ENCODE measurements around the gene LRRC53.

Gene LRRC53

DNA sequence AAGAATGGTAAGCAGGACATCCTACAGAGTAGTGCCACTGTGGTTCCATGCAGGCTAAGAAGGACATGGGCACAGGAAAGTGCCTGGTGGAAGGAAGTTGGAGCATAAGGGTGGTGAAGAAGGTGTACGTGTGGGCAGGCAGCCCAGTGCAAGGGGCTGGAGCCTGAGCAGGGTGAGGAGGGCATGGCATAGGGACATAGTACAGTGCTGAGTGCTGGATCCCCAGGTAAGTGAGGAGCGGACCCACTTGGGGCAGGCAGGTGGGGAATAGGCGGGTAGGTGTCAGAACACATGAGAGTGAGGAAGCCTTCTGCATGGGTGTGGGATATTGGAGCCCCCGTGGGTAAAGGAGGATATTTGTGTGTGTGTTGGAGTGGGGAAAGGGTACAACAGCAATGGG, 15.7 kb upstream of the LRRC53 start:
- Histone ChIP-seq H3K4me3 (ENCODE audit: low read length) (no peak overlapping the region), H3K79me2 (ENCODE audit: control insufficient read depth, low read length) (no peaks in the 10 kb centered on the region), H3K36me3 (ENCODE audit: control insufficient read depth, low read length) (no peaks in the 10 kb centered on the region), H3K27ac (ENCODE audit: low read depth, low read length) (no peak overlapping the region), H3F3A (ENCODE audit: control insufficient read depth, insufficient read depth) (no peaks in the 10 kb centered on the region), H3K9me2 (replicated peaks; ENCODE audit: control insufficient read depth, low read length) (no peaks in the 10 kb centered on the region), H4K20me1 (ENCODE audit: control insufficient read depth, insufficient read depth, low read depth, low read length) (no peaks in the 10 kb centered on the region), H3K27me3 (ENCODE audit: control insufficient read depth, low read length) (no peaks in the 10 kb centered on the region), H3K4me2 (ENCODE audit: low read length) (no peak overlapping the region), H3K9me3 (ENCODE audit: control insufficient read depth, insufficient read depth, low read length) (no peaks in the 10 kb centered on the region), H3K4me1 (ENCODE audit: control insufficient read depth, low read length) (no peaks in the 10 kb centered on the region)
- TF ChIP-seq CTCF (IDR thresholded peaks at IDR 0.05; ENCODE audit: low read depth, low read length, poor library complexity, severe bottlenecking) = no peak
- TF ChIP-seq EZH2phosphoT487 (IDR thresholded peaks at IDR 0.05; ENCODE audit: borderline replicate concordance, low read length) = no peak

GRCh38 chr1:74526708-74527107, 14.3 kb upstream of the LRRC53 start:
- Histone ChIP-seq H3K4me1 (ENCODE audit: control insufficient read depth, low read length) (no peaks in the 10 kb centered on the region), H3K27ac (ENCODE audit: low read depth, low read length) (no peak overlapping the region), H3K4me3 (ENCODE audit: low read length) (no peak overlapping the region), H3K36me3 (ENCODE audit: control insufficient read depth, low read length) (no peaks in the 10 kb centered on the region), H3K9me3 (ENCODE audit: control insufficient read depth, insufficient read depth, low read length) (no peaks in the 10 kb centered on the region), H4K20me1 (ENCODE audit: control insufficient read depth, insufficient read depth, low read depth, low read length) (no peaks in the 10 kb centered on the region), H3K9me2 (replicated peaks; ENCODE audit: control insufficient read depth, low read length) (no peaks in the 10 kb centered on the region), H3K79me2 (ENCODE audit: control insufficient read depth, low read length) (no peaks in the 10 kb centered on the region), H3F3A (ENCODE audit: control insufficient read depth, insufficient read depth) (no peaks in the 10 kb centered on the region), H3K4me2 (ENCODE audit: low read length) (no peak overlapping the region), H3K27me3 (ENCODE audit: control insufficient read depth, low read length) (no peaks in the 10 kb centered on the region)
- TF ChIP-seq CTCF (IDR thresholded peaks at IDR 0.05; ENCODE audit: low read depth, low read length, poor library complexity, severe bottlenecking) (no peak), EZH2phosphoT487 (IDR thresholded peaks at IDR 0.05; ENCODE audit: borderline replicate concordance, low read length) (no peak)

DNA sequence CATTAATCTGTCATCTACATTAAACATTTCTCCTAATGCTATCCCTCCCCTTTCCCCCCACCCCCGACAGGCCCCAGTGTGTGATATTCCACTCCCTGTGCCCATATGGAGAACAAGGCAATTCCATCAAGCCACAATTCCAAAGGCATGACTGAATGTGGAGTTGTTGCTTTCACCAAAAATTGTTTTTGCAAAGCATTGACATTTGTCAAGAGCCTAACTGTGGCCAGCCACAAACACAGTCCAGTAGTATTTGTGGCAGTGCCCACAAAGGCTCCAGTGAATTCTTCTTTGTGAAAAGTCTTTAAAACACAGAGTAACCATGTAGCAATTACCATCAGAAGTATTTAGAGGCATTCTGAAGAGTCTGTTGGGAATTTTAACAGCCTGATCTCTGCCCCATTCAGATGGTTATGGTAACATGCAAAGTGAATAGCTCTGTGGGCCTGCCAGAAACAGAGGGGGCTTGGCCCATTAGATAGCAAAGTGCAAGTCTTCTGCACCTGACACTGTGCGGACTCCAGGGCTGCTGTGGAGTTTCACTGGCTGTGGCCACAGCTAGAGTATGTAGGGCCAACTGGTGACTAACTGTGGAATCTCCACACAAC, 11.6 kb upstream of the LRRC53 start:
- no peak overlapping the region for H3K27ac ChIP-seq (ENCODE audit: low read depth, low read length)
- no peak overlapping the region for H3K4me3 ChIP-seq (ENCODE audit: low read length)

More for the DNA sequence above, 11.6 kb upstream of the LRRC53 start:
- H3K4me2 ChIP-seq (ENCODE audit: low read length) = no peak overlapping the region
- no peaks in the 10 kb centered on the region for H3K4me1 ChIP-seq (ENCODE audit: control insufficient read depth, low read length)
- no peaks in the 10 kb centered on the region for H3K79me2 ChIP-seq (ENCODE audit: control insufficient read depth, low read length)
- TF ChIP-seq CTCF (IDR thresholded peaks at IDR 0.05; ENCODE audit: low read depth, low read length, poor library complexity, severe bottlenecking) (no peak), EZH2phosphoT487 (IDR thresholded peaks at IDR 0.05; ENCODE audit: borderline replicate concordance, low read length) (no peak)
- H3K27me3 ChIP-seq (ENCODE audit: control insufficient read depth, low read length) = no peaks in the 10 kb centered on the region
- H3K9me2 ChIP-seq (replicated peaks; ENCODE audit: control insufficient read depth, low read length) = no peaks in the 10 kb centered on the region
- H3K36me3 ChIP-seq (ENCODE audit: control insufficient read depth, low read length) = no peaks in the 10 kb centered on the region
- no peaks in the 10 kb centered on the region for H3K9me3 ChIP-seq (ENCODE audit: control insufficient read depth, insufficient read depth, low read length)
- no peaks in the 10 kb centered on the region for H3F3A ChIP-seq (ENCODE audit: control insufficient read depth, insufficient read depth)
- no peaks in the 10 kb centered on the region for H4K20me1 ChIP-seq (ENCODE audit: control insufficient read depth, insufficient read depth, low read depth, low read length)
